HepG2 (cell line): ENCODE measurements around the gene RNF213. TPM values are rescaled to one million over a fixed set of nuclear protein-coding genes. Genes with fewer than 3 reads are reported as not detected.

Source experiments
- ASH2L ChIP-seq: fragments of 300-600, 200-600 bp; sonication (generic); IDR thresholded peaks from 2 replicates; pipeline ENCODE4 v1.7.0; 2017; ENCODE audit warnings: low read depth, mild to moderate bottlenecking, moderate library complexity, mixed read lengths, low read length; ENCODE audit not compliant: insufficient read length
- LCORL ChIP-seq, 2 experiments: fragments of 450-650 bp in 1 of 2; sonication (generic) in 1 of 2; formaldehyde crosslinking in 1 of 2; IDR thresholded peaks; 2 replicates each; pipeline versions ENCODE4 v1.5.0 to v1.6.1; 2017 to 2020; ENCODE audit warnings: antibody characterized with exemption in 1 of 2, missing genetic modification reagents in 1 of 2
- NFKB2 ChIP-seq: sonication (generic); formaldehyde crosslinking; IDR thresholded peaks from 2 replicates; pipeline ENCODE4 v1.4.0; 2020; ENCODE audit warnings: missing genetic modification reagents, borderline replicate concordance
- SNAPC2 ChIP-seq: sonication (generic); formaldehyde crosslinking; IDR thresholded peaks from 2 replicates; pipeline ENCODE4 v1.8.1; 2022; ENCODE audit warnings: mild to moderate bottlenecking, missing genetic modification reagents
- TBP ChIP-seq: sonication (generic); formaldehyde crosslinking; IDR thresholded peaks from 2 replicates; pipeline ENCODE4 v1.5.0; 2020; ENCODE audit warnings: missing genetic modification reagents
- U2AF2 ChIP-seq: fragments of 200-400 bp; formaldehyde crosslinking; IDR thresholded peaks from 2 replicates; pipeline ENCODE4 v1.6.1; 2017; ENCODE audit warnings: low read depth, mild to moderate bottlenecking, low read length
- ZNF160 ChIP-seq: sonication (generic); formaldehyde crosslinking; IDR thresholded peaks from 2 replicates; pipeline ENCODE4 v1.8.0; 2022; ENCODE audit warnings: mild to moderate bottlenecking, inconsistent platforms, missing genetic modification reagents
- ZNF180 ChIP-seq: sonication (generic); formaldehyde crosslinking; IDR thresholded peaks from 2 replicates; pipeline ENCODE4 v1.4.0; 2020; ENCODE audit warnings: low read depth, missing genetic modification reagents, borderline replicate concordance
- ZNF230 ChIP-seq: sonication (generic); formaldehyde crosslinking; IDR thresholded peaks from 2 replicates; pipeline ENCODE4 v1.4.0; 2020; ENCODE audit warnings: mild to moderate bottlenecking, missing genetic modification reagents
- ZNF329 ChIP-seq: sonication (generic); formaldehyde crosslinking; IDR thresholded peaks from 2 replicates; pipeline ENCODE4 v1.9.0; 2021; ENCODE audit warnings: low read depth, mild to moderate bottlenecking, missing genetic modification reagents
- ZNF335 ChIP-seq: sonication (generic); formaldehyde crosslinking; IDR thresholded peaks from 2 replicates; pipeline ENCODE4 v1.4.0; 2020; ENCODE audit warnings: missing genetic modification reagents
- ZNF431 ChIP-seq: sonication (generic); formaldehyde crosslinking; IDR thresholded peaks from 2 replicates; pipeline ENCODE4 v1.9.0; 2022; ENCODE audit warnings: missing genetic modification reagents, low read depth, mild to moderate bottlenecking, borderline replicate concordance
- ZNF737 ChIP-seq: sonication (generic); formaldehyde crosslinking; IDR thresholded peaks from 2 replicates; pipeline ENCODE4 v1.5.0; 2020; ENCODE audit warnings: missing genetic modification reagents, mild to moderate bottlenecking, borderline replicate concordance
- polyA plus RNA-seq, 8 experiments: library from polyadenylated mRNA; depleted of rRNA in 3 of 8; stranded (reverse) in 7 of 8; unstranded in 1 of 8; fragments of >200 nt; fragmentation: Illumina TruSeq in 4 of 8; extraction: Trizol in 4 of 8; gene quantifications; 2 replicates each; pipeline versions ENCODE4 v1.2.1 to v1.2.3, GENCODE V29; 2011 to 2016; ENCODE audit warnings: low read depth in 4 of 8, missing spikeins in 1 of 8, mixed read lengths in 1 of 8; ENCODE audit not compliant: insufficient read depth in 1 of 8
- total RNA-seq, 5 experiments: library from RNA; depleted of rRNA; stranded (reverse); fragments of >200 nt; fragmentation: Illumina TruSeq; extraction: Trizol; gene quantifications; 2 replicates each; pipeline ENCODE4 v1.2.3, GENCODE V29; 2016; ENCODE audit warnings: low read depth in 1 of 5
- TF ChIP-seq, protein P1 (sequence below): fragments of 450-650 bp; IDR thresholded peaks from 2 replicates; pipeline ENCODE4 v1.6.1; 2017
- TF ChIP-seq, protein P2 (sequence below): sonication (generic); formaldehyde crosslinking; IDR thresholded peaks from 2 replicates; pipeline ENCODE4 v1.8.0; 2022; ENCODE audit warnings: mild to moderate bottlenecking, missing genetic modification reagents, moderate library complexity
- TF ChIP-seq, protein P3 (sequence below): IDR thresholded peaks from 2 replicates; pipeline ENCODE4 v1.4.0; 2020; ENCODE audit warnings: mild to moderate bottlenecking, missing genetic modification reagents
- TF ChIP-seq, protein P4 (sequence below): sonication (generic); formaldehyde crosslinking; IDR thresholded peaks from 2 replicates; pipeline ENCODE4 v1.4.0; 2020; ENCODE audit warnings: mild to moderate bottlenecking, missing genetic modification reagents, borderline replicate concordance

The RNF213 gene
- total and polyA plus RNA-seq, 2 of the 13 experiments (the other 11 are each of a cell fraction or from before 2014, with no cell fraction given), result 38.6 to 38.7 TPM

DNA sequence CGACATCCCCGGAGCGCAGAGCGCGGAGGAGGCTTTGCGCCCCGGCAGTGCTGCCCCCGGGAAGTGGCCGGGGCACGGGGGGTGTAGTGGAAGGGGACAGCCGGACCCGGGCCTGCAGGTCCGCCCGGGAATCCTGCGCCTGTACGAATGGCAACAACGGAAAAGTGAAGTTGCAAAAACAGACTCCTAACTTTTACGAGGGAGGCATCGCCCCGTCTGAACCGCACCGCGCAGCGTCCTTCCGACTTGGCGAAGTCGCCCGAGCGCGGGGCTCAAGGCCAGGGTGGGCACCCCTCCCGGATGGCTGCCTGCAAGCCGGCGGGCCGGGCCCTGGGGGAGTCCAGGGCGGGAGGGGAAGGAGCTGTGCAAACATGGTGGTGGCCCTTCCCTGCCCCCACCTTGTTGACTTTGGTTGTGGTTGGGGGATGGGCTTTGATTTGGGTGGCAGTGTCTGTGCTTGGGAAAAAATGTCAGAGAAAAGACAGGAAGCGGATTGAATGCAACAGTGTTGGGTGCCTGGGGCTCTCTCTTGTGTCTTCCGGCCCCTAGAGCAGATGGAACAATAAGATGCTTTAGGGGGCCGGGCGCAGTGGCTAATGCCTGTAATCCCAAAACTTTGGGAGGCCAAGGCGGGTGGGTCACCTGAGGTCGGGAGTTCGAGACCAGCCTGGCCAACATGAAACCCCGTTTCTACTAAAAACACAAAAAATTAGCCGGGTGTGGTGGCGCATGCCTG lies 675 bp downstream of the RNF213 start (continued):
- TF ChIP-seq ASH2L (peak; percentile 69), U2AF2 (no peak), ZNF230 (CRISPR knock-in tag) (peak; percentile 53; the same call in 1 of the 2 replicates), ZNF329 (CRISPR knock-in tag) (no peak), SNAPC2 (CRISPR knock-in tag) (peak; percentile 79; the same call in 1 of the 2 replicates), ZNF335 (CRISPR knock-in tag) (peak; percentile 91), ZNF160 (CRISPR knock-in tag) (peak; percentile 90), ZNF180 (0 out of 2 replicates have a peak, but pooled peaks have one; percentile 41), TBP (CRISPR knock-in tag) (no peak), NFKB2 (peak; percentile 76), ZNF431 (CRISPR knock-in tag) (no peak), ZNF737 (peak; percentile 67; the same call in 1 of the 2 replicates), LCORL (IDR thresholded peaks at IDR 0.05) (0 out of 2 replicates have a peak, but pooled peaks have one; percentile 10), LCORL (CRISPR knock-in tag; IDR thresholded peaks at IDR 0.05) (peak; percentile 93)
- TF ChIP-seq, protein P1, sequence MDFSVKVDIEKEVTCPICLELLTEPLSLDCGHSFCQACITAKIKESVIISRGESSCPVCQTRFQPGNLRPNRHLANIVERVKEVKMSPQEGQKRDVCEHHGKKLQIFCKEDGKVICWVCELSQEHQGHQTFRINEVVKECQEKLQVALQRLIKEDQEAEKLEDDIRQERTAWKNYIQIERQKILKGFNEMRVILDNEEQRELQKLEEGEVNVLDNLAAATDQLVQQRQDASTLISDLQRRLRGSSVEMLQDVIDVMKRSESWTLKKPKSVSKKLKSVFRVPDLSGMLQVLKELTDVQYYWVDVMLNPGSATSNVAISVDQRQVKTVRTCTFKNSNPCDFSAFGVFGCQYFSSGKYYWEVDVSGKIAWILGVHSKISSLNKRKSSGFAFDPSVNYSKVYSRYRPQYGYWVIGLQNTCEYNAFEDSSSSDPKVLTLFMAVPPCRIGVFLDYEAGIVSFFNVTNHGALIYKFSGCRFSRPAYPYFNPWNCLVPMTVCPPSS, result no peak
- TF ChIP-seq, protein P2, sequence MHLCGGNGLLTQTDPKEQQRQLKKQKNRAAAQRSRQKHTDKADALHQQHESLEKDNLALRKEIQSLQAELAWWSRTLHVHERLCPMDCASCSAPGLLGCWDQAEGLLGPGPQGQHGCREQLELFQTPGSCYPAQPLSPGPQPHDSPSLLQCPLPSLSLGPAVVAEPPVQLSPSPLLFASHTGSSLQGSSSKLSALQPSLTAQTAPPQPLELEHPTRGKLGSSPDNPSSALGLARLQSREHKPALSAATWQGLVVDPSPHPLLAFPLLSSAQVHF (CRISPR knock-in tag), result no peak
- TF ChIP-seq, protein P3, sequence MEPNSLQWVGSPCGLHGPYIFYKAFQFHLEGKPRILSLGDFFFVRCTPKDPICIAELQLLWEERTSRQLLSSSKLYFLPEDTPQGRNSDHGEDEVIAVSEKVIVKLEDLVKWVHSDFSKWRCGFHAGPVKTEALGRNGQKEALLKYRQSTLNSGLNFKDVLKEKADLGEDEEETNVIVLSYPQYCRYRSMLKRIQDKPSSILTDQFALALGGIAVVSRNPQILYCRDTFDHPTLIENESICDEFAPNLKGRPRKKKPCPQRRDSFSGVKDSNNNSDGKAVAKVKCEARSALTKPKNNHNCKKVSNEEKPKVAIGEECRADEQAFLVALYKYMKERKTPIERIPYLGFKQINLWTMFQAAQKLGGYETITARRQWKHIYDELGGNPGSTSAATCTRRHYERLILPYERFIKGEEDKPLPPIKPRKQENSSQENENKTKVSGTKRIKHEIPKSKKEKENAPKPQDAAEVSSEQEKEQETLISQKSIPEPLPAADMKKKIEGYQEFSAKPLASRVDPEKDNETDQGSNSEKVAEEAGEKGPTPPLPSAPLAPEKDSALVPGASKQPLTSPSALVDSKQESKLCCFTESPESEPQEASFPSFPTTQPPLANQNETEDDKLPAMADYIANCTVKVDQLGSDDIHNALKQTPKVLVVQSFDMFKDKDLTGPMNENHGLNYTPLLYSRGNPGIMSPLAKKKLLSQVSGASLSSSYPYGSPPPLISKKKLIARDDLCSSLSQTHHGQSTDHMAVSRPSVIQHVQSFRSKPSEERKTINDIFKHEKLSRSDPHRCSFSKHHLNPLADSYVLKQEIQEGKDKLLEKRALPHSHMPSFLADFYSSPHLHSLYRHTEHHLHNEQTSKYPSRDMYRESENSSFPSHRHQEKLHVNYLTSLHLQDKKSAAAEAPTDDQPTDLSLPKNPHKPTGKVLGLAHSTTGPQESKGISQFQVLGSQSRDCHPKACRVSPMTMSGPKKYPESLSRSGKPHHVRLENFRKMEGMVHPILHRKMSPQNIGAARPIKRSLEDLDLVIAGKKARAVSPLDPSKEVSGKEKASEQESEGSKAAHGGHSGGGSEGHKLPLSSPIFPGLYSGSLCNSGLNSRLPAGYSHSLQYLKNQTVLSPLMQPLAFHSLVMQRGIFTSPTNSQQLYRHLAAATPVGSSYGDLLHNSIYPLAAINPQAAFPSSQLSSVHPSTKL (CRISPR knock-in tag), result peak; percentile 90
- TF ChIP-seq, protein P4, sequence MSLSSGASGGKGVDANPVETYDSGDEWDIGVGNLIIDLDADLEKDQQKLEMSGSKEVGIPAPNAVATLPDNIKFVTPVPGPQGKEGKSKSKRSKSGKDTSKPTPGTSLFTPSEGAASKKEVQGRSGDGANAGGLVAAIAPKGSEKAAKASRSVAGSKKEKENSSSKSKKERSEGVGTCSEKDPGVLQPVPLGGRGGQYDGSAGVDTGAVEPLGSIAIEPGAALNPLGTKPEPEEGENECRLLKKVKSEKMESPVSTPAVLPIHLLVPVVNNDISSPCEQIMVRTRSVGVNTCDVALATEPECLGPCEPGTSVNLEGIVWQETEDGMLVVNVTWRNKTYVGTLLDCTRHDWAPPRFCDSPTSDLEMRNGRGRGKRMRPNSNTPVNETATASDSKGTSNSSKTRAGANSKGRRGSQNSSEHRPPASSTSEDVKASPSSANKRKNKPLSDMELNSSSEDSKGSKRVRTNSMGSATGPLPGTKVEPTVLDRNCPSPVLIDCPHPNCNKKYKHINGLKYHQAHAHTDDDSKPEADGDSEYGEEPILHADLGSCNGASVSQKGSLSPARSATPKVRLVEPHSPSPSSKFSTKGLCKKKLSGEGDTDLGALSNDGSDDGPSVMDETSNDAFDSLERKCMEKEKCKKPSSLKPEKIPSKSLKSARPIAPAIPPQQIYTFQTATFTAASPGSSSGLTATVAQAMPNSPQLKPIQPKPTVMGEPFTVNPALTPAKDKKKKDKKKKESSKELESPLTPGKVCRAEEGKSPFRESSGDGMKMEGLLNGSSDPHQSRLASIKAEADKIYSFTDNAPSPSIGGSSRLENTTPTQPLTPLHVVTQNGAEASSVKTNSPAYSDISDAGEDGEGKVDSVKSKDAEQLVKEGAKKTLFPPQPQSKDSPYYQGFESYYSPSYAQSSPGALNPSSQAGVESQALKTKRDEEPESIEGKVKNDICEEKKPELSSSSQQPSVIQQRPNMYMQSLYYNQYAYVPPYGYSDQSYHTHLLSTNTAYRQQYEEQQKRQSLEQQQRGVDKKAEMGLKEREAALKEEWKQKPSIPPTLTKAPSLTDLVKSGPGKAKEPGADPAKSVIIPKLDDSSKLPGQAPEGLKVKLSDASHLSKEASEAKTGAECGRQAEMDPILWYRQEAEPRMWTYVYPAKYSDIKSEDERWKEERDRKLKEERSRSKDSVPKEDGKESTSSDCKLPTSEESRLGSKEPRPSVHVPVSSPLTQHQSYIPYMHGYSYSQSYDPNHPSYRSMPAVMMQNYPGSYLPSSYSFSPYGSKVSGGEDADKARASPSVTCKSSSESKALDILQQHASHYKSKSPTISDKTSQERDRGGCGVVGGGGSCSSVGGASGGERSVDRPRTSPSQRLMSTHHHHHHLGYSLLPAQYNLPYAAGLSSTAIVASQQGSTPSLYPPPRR (CRISPR knock-in tag), result peak; percentile 93
